Ovary (tissue), 3 donors: ENCODE measurements around the gene C11orf52.

Source experiments
- POLR2A ChIP-seq: fragments of 450-650 bp; IDR thresholded peaks from one replicate; pipeline ENCODE4 v1.6.1; 2017; ENCODE audit warnings: antibody characterized with exemption, mild to moderate bottlenecking, moderate library complexity
- TF ChIP-seq, protein P1 (sequence below), 3 donors: fragments of 450-650 bp in 2 of 3; fragments of 200-600 bp in 1 of 3; IDR thresholded peaks; one replicate each; pipeline versions ENCODE4 v1.5.1 to v1.8.0; 2016 to 2022; ENCODE audit warnings: antibody characterized with exemption in 3 of 3, mild to moderate bottlenecking in 1 of 3
- donor health status: DM: no; HTN: no; CAD: no.

GRCh38 chr11:111934306-111934705 lies 15.6 kb downstream of the C11orf52 start:
- TF ChIP-seq, protein P1, sequence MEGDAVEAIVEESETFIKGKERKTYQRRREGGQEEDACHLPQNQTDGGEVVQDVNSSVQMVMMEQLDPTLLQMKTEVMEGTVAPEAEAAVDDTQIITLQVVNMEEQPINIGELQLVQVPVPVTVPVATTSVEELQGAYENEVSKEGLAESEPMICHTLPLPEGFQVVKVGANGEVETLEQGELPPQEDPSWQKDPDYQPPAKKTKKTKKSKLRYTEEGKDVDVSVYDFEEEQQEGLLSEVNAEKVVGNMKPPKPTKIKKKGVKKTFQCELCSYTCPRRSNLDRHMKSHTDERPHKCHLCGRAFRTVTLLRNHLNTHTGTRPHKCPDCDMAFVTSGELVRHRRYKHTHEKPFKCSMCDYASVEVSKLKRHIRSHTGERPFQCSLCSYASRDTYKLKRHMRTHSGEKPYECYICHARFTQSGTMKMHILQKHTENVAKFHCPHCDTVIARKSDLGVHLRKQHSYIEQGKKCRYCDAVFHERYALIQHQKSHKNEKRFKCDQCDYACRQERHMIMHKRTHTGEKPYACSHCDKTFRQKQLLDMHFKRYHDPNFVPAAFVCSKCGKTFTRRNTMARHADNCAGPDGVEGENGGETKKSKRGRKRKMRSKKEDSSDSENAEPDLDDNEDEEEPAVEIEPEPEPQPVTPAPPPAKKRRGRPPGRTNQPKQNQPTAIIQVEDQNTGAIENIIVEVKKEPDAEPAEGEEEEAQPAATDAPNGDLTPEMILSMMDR (IDR thresholded peaks at IDR 0.05) = no peak
- TF ChIP-seq POLR2A = no peak
